Smooth muscle cell of the umbilical artery (primary cell): ENCODE data around the gene TASL. TPM values are rescaled to one million over a fixed set of nuclear protein-coding genes. Genes with fewer than 3 reads are reported as not detected.

Experiments used
- total RNA-seq: library from RNA; depleted of rRNA; stranded (reverse); fragments of >200 nt; gene quantifications from 2 replicates; pipeline ENCODE4 v1.2.3, GENCODE V29; 2014

TASL gene, protein sequence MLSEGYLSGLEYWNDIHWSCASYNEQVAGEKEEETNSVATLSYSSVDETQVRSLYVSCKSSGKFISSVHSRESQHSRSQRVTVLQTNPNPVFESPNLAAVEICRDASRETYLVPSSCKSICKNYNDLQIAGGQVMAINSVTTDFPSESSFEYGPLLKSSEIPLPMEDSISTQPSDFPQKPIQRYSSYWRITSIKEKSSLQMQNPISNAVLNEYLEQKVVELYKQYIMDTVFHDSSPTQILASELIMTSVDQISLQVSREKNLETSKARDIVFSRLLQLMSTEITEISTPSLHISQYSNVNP
- not detected in 2 replicates for total RNA-seq

DNA sequence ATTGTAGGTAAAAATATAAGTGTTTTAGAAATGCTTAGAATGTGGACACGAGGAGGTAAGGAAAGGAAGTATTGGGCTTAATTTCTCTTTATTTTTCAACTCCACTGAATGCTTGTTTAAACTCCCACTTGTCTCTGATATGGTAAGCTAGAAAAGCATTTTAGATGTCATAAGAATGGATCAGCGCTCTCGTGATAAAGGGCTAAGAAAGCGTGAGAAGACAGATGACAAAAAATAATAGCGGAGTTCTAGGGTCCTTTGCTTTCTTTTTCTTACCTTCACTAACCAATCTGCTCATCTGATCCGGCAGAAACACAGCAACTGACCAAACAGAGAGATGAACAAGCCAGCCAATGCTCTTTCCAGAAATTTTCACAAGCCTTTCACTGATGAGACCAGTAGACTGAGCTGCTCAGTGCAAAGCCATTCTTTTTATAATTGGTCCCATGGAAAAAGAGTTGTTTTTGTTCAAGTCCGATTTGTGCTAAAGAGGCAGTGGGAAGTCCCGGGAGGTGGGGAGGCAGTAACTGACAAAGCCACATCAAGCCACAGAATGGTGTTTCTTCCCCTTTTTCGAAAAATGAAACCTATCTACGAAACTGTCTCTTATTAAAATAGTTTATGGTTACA, at the start of gene TASL:
TSS of gene TASL (minus strand) at position 405 of the 630 bp plus-strand sequence. CDS start 17,411 bp downstream, outside the sequence.

Other genes with a start within 250 kb of the TASL start
- 5.2 and 14.8 TPM in 2 replicates for gene GK, start 75.7 kb upstream of the TASL start, total RNA-seq